ENCODE measurements around the gene CLEC18A. TPM values are rescaled to one million over a fixed set of nuclear protein-coding genes. Genes with fewer than 3 reads are reported as not detected.

The CLEC18A gene
- total and polyA plus RNA-seq, 4 donors = 1.1 to 2.7 (median 1.6) TPM

DNA sequence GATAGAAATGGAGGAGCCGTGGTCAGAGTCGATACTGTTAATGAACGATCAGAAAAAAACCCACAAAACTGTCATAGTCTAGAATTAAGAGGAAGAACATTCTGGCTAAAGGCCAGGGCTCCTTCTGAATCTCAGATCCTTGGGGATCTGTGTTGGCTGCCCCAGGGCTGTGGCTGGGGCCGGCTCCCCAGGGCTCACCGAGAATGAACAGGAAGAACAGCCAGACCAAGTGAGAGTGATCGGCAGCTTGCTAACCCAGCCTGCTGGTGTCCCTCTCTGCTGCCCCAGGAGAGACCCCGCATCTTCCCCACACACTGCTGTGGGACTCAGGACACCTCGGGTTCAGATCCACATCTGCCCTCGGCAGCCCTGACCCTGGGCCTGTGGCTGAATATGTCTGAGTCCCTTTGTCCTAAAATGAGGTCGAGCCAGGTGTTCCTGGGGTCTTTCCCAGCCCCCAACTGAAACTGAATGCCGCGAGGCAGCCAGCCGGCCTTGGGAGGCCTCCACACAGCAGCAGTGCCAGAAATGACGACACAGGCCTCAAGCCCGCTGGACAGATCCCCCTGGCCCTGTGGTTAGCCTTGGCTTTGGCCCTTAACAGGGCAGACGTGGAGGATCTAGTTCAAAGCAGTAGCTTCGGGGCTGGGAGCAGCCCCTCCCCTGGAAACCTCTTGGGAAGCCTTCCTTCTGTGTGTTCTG is 23.9 kb upstream of the CLEC18A start:
- H3K4me1 ChIP-seq (ENCODE audit: control insufficient read depth, insufficient read depth, low read length) = peaks cover 25% of the 10 kb centered on the region
- whole genome bisulfite sequencing (ENCODE audit: insufficient coverage) = 49% methylated on average over 15 of the region's 17 CpGs
- H3K27me3 ChIP-seq (ENCODE audit: control insufficient read depth, insufficient read depth, low read length) = no peaks in the 10 kb centered on the region
- peak overlapping the region; percentile 25 for H3K27ac ChIP-seq (ENCODE audit: low read depth, low read length)
- no peaks in the 10 kb centered on the region for H3K9me3 ChIP-seq (ENCODE audit: control insufficient read depth, insufficient read depth, low read length)
- DNase-seq (ENCODE audit: low read depth in 4 of 6, low spot score in 6 of 6) = peak in 1 of 6 donors; percentile 57
- H3K36me3 ChIP-seq (ENCODE audit: control insufficient read depth, insufficient read depth, low read length) = peaks cover 44% of the 10 kb centered on the region
- H3K4me3 ChIP-seq (ENCODE audit: low read depth, low read length) = no peak overlapping the region

DNA sequence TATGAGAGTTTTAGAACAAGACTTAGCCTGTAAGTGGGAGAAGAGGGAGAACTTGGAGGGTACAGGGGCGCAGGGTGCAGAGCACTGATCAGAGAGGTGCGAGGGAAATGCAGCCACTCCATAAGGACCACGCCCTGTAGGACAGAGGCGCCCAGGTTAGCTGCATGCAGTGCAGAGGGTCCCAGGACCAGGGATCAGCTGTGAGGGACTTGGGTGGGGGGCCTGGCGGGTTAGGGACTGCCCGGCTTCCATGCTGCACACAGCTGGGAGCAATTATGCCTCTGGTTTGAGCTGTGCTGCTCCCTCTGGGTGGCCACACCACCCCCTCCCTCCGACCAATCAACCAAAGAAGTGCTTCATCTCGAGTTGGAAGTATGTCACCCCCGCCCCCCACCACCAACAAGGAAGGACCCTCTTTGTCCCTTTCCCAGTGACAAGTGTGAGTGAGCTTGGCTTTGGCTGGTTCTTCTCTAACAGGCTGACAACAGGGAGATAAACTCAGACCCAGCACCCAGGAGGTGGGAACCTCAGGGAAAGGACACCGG is 22.2 kb upstream of the CLEC18A start:
- H3K27me3 ChIP-seq (ENCODE audit: control insufficient read depth, insufficient read depth, low read length) = no peaks in the 10 kb centered on the region
- H3K4me3 ChIP-seq (ENCODE audit: low read depth, low read length) = no peak overlapping the region
- no peak overlapping the region for H3K27ac ChIP-seq (ENCODE audit: low read depth, low read length)
- H3K9me3 ChIP-seq (ENCODE audit: control insufficient read depth, insufficient read depth, low read length) = no peaks in the 10 kb centered on the region
- peaks cover 30% of the 10 kb centered on the region for H3K4me1 ChIP-seq (ENCODE audit: control insufficient read depth, insufficient read depth, low read length)
- 91% methylated on average over 7 of the region's 10 CpGs for WGBS (ENCODE audit: insufficient coverage)
- peaks cover 60% of the 10 kb centered on the region for H3K36me3 ChIP-seq (ENCODE audit: control insufficient read depth, insufficient read depth, low read length)
- no peak for DNase-seq (ENCODE audit: low read depth in 4 of 6, low spot score in 6 of 6)

DNA sequence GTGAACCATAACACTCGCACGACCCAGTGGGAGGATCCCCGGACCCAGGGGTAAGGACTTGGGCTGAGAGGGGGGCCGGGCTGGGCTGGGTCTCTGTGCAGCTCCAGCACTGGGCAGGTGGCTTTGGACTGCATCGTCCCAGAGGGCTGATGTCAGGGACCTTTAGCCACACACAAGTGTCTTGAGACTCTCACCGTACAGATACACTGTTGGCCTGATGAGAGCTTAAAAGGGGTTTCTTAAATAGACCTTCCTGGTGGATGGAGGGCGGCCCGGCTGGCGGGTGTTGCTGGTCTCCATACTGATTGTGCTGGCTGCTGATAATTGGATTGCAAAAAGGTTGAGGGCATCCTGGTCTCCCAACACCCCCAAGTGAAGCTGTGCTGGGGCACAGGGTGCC is 21.7 kb upstream of the CLEC18A start:
- H3K4me3 ChIP-seq (ENCODE audit: low read depth, low read length) = no peak overlapping the region
- H3K4me1 ChIP-seq (ENCODE audit: control insufficient read depth, insufficient read depth, low read length) = peaks cover 25% of the 10 kb centered on the region
- H3K36me3 ChIP-seq (ENCODE audit: control insufficient read depth, insufficient read depth, low read length) = peaks cover 65% of the 10 kb centered on the region
- H3K9me3 ChIP-seq (ENCODE audit: control insufficient read depth, insufficient read depth, low read length) = no peaks in the 10 kb centered on the region
- H3K27ac ChIP-seq (ENCODE audit: low read depth, low read length) = no peak overlapping the region
- H3K27me3 ChIP-seq (ENCODE audit: control insufficient read depth, insufficient read depth, low read length) = no peaks in the 10 kb centered on the region
- WGBS (ENCODE audit: insufficient coverage) = 96% methylated on average over 9 of the region's 9 CpGs
- no peak for DNase-seq (ENCODE audit: low read depth in 4 of 6, low spot score in 6 of 6)

DNA sequence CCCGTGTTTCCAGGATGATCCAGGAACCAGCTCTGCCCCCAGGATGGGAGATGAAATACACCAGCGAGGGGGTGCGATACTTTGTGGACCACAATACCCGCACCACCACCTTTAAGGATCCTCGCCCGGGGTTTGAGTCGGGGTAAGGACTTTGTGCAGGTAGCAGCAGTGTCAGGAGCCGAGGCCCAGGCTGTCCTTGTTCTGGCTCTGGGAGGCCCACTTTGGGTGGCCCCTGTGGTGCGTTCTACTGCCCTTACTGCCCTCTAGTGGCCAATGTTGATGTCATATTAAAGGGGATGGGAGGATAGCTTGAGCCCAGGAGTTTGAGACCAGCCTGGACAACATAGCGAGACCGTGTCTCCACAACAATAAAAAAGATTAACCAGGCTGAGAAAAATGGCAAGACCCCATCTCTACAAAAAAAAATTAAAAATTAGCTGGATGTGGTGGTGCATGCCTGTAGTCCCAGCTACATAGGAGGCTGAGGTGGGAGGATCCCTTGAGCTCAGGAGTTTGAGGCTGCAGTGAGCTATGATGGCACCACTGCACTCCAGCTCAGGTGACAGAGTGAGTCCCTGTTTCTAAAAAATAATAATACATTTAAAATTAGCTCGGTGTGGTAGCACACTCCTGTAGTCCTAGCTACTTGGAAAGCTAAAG is 20.9 kb upstream of the CLEC18A start:
- Histone ChIP-seq H3K36me3 (ENCODE audit: control insufficient read depth, insufficient read depth, low read length) (peaks cover 66% of the 10 kb centered on the region), H3K27me3 (ENCODE audit: control insufficient read depth, insufficient read depth, low read length) (no peaks in the 10 kb centered on the region), H3K27ac (ENCODE audit: low read depth, low read length) (no peak overlapping the region), H3K4me1 (ENCODE audit: control insufficient read depth, insufficient read depth, low read length) (peaks cover 18% of the 10 kb centered on the region), H3K9me3 (ENCODE audit: control insufficient read depth, insufficient read depth, low read length) (no peaks in the 10 kb centered on the region), H3K4me3 (ENCODE audit: low read depth, low read length) (no peak overlapping the region)
- WGBS (ENCODE audit: insufficient coverage) = 71% methylated on average over 9 of the region's 12 CpGs
- DNase-seq (ENCODE audit: low read depth in 4 of 6, low spot score in 6 of 6) = peak in 2 of 6 donors; percentile 70

DNA sequence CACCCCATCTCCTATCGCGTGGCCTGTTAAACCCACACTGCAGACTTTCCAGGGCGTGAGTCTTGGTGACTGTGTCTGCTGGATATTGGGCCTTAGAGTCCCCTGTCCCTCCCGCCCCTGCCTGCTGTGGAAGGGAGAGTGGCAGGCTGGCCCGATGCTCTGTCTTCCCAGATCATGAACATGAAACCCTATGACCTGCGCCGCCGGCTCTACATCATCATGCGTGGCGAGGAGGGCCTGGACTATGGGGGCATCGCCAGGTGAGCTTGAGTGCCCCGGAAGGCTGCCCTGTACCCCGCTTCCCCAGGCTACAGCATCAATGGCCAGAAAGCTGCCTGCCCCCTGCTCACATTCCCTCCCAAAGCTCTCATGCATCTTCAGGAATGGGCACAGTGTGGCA is 19.5 kb upstream of the CLEC18A start:
- H3K4me3 ChIP-seq (ENCODE audit: low read depth, low read length) = no peak overlapping the region
- H3K36me3 ChIP-seq (ENCODE audit: control insufficient read depth, insufficient read depth, low read length) = peaks cover 77% of the 10 kb centered on the region
- DNase-seq (ENCODE audit: low read depth in 4 of 6, low spot score in 6 of 6) = no peak
- no peaks in the 10 kb centered on the region for H3K27me3 ChIP-seq (ENCODE audit: control insufficient read depth, insufficient read depth, low read length)
- no peak overlapping the region for H3K27ac ChIP-seq (ENCODE audit: low read depth, low read length)
- peaks cover 15% of the 10 kb centered on the region for H3K4me1 ChIP-seq (ENCODE audit: control insufficient read depth, insufficient read depth, low read length)
- WGBS (ENCODE audit: insufficient coverage) = over 99% methylated on average over 11 of the region's 13 CpGs
- no peaks in the 10 kb centered on the region for H3K9me3 ChIP-seq (ENCODE audit: control insufficient read depth, insufficient read depth, low read length)

DNA sequence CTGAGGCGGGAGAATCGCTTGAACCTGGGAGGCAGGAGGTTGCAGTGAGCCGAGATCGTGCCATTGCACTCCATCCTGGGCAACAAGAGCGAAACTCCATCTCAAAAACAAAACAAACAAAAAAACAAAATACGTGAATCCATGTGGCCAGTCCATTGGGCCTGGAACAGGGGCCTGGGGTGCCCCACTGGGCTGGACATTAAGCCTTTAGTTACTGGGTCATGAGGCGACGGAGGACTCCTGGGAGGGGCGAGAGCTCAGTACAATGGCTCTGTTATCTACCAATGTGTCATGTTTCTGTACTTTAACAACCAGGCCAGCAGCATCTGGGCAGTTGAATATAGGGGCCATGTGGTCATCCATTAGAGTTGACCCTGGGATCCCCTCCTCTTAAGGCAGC is 18.9 kb upstream of the CLEC18A start:
- Histone ChIP-seq H3K27ac (ENCODE audit: low read depth, low read length) (no peak overlapping the region), H3K4me3 (ENCODE audit: low read depth, low read length) (no peak overlapping the region), H3K9me3 (ENCODE audit: control insufficient read depth, insufficient read depth, low read length) (no peaks in the 10 kb centered on the region), H3K4me1 (ENCODE audit: control insufficient read depth, insufficient read depth, low read length) (peaks cover 15% of the 10 kb centered on the region), H3K27me3 (ENCODE audit: control insufficient read depth, insufficient read depth, low read length) (no peaks in the 10 kb centered on the region), H3K36me3 (ENCODE audit: control insufficient read depth, insufficient read depth, low read length) (peaks cover 80% of the 10 kb centered on the region)
- WGBS (ENCODE audit: insufficient coverage) = 59% methylated on average over 6 of the region's 9 CpGs
- DNase-seq (ENCODE audit: low read depth in 4 of 6, low spot score in 6 of 6) = no peak

DNA sequence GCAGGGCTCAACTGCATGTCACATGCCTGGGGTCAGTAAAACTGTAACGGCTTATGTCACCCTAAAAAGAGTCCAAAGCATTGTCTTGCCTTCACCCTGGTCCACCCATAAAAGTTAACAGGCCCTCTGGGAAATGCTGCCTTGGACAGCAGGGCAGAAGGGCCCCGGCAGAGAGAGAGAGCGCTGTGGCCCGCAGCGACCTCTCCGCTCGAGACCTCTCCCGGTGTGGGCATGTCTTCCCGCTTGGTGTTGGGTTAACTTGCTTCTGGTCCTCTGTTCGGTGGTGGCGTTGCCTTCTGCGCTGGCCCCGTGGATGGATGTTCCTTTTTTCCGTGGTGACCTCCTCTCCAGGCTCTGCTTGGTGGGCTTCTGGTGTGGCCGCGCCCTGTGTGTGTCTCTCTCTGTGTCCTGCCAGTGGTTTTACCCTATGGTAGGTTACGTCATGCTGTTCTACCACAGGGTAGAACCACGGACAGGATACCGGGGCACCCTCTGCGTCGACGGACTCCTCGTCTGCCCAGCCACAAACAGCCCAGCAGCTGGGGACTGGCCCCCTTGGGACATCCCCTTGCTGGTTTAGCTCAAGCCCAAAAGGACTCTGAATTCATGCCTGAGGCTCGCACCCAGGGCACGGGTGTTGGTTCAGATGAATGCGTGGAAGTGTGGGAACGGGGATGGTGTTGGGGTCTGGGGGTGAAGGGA is 18.3 kb upstream of the CLEC18A start:
- Histone ChIP-seq H3K27ac (ENCODE audit: low read depth, low read length) (no peak overlapping the region), H3K36me3 (ENCODE audit: control insufficient read depth, insufficient read depth, low read length) (peaks cover 83% of the 10 kb centered on the region), H3K9me3 (ENCODE audit: control insufficient read depth, insufficient read depth, low read length) (no peaks in the 10 kb centered on the region), H3K27me3 (ENCODE audit: control insufficient read depth, insufficient read depth, low read length) (no peaks in the 10 kb centered on the region), H3K4me1 (ENCODE audit: control insufficient read depth, insufficient read depth, low read length) (peaks cover 16% of the 10 kb centered on the region), H3K4me3 (ENCODE audit: low read depth, low read length) (no peak overlapping the region)
- WGBS (ENCODE audit: insufficient coverage) = 90% methylated on average over 26 of the region's 27 CpGs
- no peak for DNase-seq (ENCODE audit: low read depth in 4 of 6, low spot score in 6 of 6)

DNA sequence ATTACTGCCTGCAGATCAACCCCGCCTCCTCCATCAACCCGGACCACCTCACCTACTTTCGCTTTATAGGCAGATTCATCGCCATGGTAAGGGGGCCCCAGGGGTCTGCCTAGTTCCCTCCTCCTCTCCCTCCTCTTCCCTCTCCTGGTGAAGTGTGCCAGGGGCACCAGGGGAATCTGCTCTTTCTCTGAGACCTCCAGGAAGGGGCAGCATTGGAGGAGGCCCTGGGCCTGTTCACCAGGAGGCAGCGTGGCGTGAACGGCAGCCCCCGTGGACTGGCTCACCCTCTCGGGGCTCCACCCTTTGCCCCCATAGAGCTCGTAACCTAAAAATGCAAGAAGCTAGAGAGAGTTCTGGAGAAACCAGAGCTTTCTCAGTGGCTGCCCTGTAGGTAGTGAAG is 17.1 kb upstream of the CLEC18A start:
- Histone ChIP-seq H3K4me3 (ENCODE audit: low read depth, low read length) (no peak overlapping the region), H3K27me3 (ENCODE audit: control insufficient read depth, insufficient read depth, low read length) (no peaks in the 10 kb centered on the region), H3K27ac (ENCODE audit: low read depth, low read length) (no peak overlapping the region), H3K36me3 (ENCODE audit: control insufficient read depth, insufficient read depth, low read length) (peaks cover 91% of the 10 kb centered on the region), H3K4me1 (ENCODE audit: control insufficient read depth, insufficient read depth, low read length) (peaks cover 16% of the 10 kb centered on the region), H3K9me3 (ENCODE audit: control insufficient read depth, insufficient read depth, low read length) (no peaks in the 10 kb centered on the region)
- DNase-seq (ENCODE audit: low read depth in 4 of 6, low spot score in 6 of 6) = no peak
- WGBS (ENCODE audit: insufficient coverage) = 70% methylated on average over 9 of the region's 10 CpGs

DNA sequence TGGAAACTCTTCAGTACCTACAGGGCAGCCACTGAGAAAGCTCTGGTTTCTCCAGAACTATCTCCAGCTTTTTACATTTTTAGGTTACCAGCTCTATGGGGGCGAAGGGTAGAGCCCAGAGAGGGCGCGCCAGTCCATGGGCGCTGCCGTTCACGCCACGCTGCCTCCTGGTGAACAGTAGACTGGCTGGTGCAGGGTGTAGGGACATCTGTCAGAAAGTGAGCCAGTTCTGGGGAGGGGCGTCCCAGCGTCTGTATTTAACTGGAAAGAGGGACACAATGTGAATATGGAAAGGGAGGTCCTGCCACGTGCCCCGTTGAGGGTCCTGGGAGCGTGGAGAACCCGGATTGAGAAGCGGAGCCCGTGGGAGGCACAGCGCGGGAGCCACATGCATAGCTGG is 16.4 kb upstream of the CLEC18A start:
- no peaks in the 10 kb centered on the region for H3K27me3 ChIP-seq (ENCODE audit: control insufficient read depth, insufficient read depth, low read length)
- no peak overlapping the region for H3K27ac ChIP-seq (ENCODE audit: low read depth, low read length)
- H3K4me1 ChIP-seq (ENCODE audit: control insufficient read depth, insufficient read depth, low read length) = peaks cover 16% of the 10 kb centered on the region
- 96% methylated on average over 16 of the region's 17 CpGs for WGBS (ENCODE audit: insufficient coverage)
- no peak overlapping the region for H3K4me3 ChIP-seq (ENCODE audit: low read depth, low read length)
- DNase-seq (ENCODE audit: low read depth in 4 of 6, low spot score in 6 of 6) = no peak
- H3K36me3 ChIP-seq (ENCODE audit: control insufficient read depth, insufficient read depth, low read length) = peaks cover 92% of the 10 kb centered on the region
- no peaks in the 10 kb centered on the region for H3K9me3 ChIP-seq (ENCODE audit: control insufficient read depth, insufficient read depth, low read length)

All from spinal cord (tissue), 10 donors.